Esophagus squamous epithelium (tissue), 5 donors: ENCODE results near the gene NPHP4. TPM values are rescaled to one million over a fixed set of nuclear protein-coding genes. Genes with fewer than 3 reads are reported as not detected.

Source experiments
- DNase-seq: peaks from one replicate; lab custom pipeline; 2025; lab: John Stamatoyannopoulos, UW
- H3K27ac ChIP-seq, 4 donors: fragments of 200-600 bp; sonication (generic); one replicate each; pipeline ENCODE4 v1.5.1; 2016 to 2019; ENCODE audit warnings: mild to moderate bottlenecking in 1 of 4
- H3K27me3 ChIP-seq, 4 donors: fragments of 200-600 bp; sonication (generic); 1 replicate in 3 of 4; 2 replicates in 1 of 4; pipeline versions ENCODE4 v1.5.1 to v1.6.0; 2017 to 2021; ENCODE audit warnings: antibody characterized with exemption in 1 of 4
- H3K36me3 ChIP-seq, 3 donors: fragments of 200-600 bp; sonication (generic); one replicate each; pipeline ENCODE4 v1.5.1; 2016 to 2019
- H3K4me1 ChIP-seq, 3 donors: fragments of 200-600 bp; sonication (generic); one replicate each; pipeline ENCODE4 v1.5.1; 2017 to 2019
- H3K4me3 ChIP-seq, 4 donors: fragments of 200-600 bp; sonication (generic); 1 replicate in 3 of 4; 2 replicates in 1 of 4; pipeline ENCODE4 v1.5.1; 2016 to 2019; ENCODE audit warnings: mild to moderate bottlenecking in 2 of 4, moderate library complexity in 1 of 4
- H3K9me3 ChIP-seq, 3 donors: fragments of 200-600 bp; sonication (generic); one replicate each; pipeline ENCODE4 v1.5.1; 2016 to 2019
- POLR2A ChIP-seq, 4 donors: fragments of 450-650 bp; IDR thresholded peaks; one replicate each; pipeline ENCODE4 v1.6.1; 2017; ENCODE audit warnings: antibody characterized with exemption in 4 of 4, mild to moderate bottlenecking in 4 of 4, moderate library complexity in 3 of 4
- WGBS, 2 donors: methylation state at CpG; one replicate each; pipeline ENCODE4 v1.1.5; 2018; 5-methylcytosine and 5-hydroxymethylcytosine counted together
- intact Hi-C: fragments of 100-400 bp; cut with DNase I; formaldehyde crosslinking; loops from one replicate; pipeline ENCODE4 v1.15.0; 2022
- total RNA-seq, 4 donors: library from RNA; depleted of rRNA; stranded (reverse); fragments of >200 nt; gene quantifications; one replicate each; pipeline ENCODE4 v1.1.0, GENCODE V29; 2016
- TF ChIP-seq, protein P1 (sequence below), 6 experiments: fragments of 450-650 bp in 4 of 6; fragments of 200-600 bp in 2 of 6; sonication (generic) in 2 of 6; IDR thresholded peaks; one replicate each; pipeline ENCODE4 v1.5.1; 2016 to 2019; ENCODE audit warnings: antibody characterized with exemption in 6 of 6, mild to moderate bottlenecking in 4 of 6, moderate library complexity in 4 of 6
- donor health status: DM: yes; HTN: yes; CAD: no.

Gene NPHP4
- total RNA-seq, 4 donors from 2014 or later, result 2.4 to 8.8 (median 5.3) TPM

DNA sequence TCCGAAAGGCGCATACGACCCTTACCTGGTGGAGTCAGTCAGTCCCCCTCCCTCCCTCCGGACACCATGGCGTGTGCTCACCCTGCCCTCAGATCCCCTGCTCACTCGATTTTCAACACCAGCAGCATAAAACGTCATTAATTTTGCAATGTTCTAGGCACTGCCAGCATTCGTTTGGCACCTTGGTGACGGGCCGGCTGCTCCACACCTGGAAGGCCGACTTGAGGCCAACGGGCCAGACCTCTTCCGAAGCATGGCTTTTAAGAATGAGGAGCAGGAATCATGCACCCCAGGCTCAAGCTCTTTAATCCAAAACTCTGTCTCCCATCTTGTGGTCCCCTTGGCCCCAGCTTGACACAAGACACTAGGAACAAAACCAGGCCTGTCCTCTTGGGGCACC is 33.1 kb downstream of the NPHP4 start:
- intact Hi-C loops, result no loop called here
- no peak for DNase-seq
- Histone ChIP-seq H3K27ac (no peak overlapping the region), H3K36me3 (peaks cover 0 to 87% (median 6%) of the 10 kb centered on the region in 3 donors), H3K27me3 (no peaks in the 10 kb centered on the region), H3K4me1 (no peaks in the 10 kb centered on the region), H3K4me3 (no peak overlapping the region), H3K9me3 (no peaks in the 10 kb centered on the region)
- no peak for TF ChIP-seq POLR2A (IDR thresholded peaks at IDR 0.05)
- TF ChIP-seq, protein P1, sequence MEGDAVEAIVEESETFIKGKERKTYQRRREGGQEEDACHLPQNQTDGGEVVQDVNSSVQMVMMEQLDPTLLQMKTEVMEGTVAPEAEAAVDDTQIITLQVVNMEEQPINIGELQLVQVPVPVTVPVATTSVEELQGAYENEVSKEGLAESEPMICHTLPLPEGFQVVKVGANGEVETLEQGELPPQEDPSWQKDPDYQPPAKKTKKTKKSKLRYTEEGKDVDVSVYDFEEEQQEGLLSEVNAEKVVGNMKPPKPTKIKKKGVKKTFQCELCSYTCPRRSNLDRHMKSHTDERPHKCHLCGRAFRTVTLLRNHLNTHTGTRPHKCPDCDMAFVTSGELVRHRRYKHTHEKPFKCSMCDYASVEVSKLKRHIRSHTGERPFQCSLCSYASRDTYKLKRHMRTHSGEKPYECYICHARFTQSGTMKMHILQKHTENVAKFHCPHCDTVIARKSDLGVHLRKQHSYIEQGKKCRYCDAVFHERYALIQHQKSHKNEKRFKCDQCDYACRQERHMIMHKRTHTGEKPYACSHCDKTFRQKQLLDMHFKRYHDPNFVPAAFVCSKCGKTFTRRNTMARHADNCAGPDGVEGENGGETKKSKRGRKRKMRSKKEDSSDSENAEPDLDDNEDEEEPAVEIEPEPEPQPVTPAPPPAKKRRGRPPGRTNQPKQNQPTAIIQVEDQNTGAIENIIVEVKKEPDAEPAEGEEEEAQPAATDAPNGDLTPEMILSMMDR (IDR thresholded peaks at IDR 0.05), result no peak
- 93 to 96% methylated on average over 8 to 13 of the region's 13 CpGs for WGBS, 2 donors

- H3K4me3 ChIP-seq, result no peak overlapping the region
- no peak for TF ChIP-seq POLR2A (IDR thresholded peaks at IDR 0.05)
- TF ChIP-seq, protein P1 (IDR thresholded peaks at IDR 0.05), result no peak
- H3K27me3 ChIP-seq, result no peaks in the 10 kb centered on the region
- H3K9me3 ChIP-seq, result no peaks in the 10 kb centered on the region
- intact Hi-C loops, result no loop called here
- peaks cover 0 to 94% (median 6%) of the 10 kb centered on the region in 3 donors for H3K36me3 ChIP-seq
- WGBS, 2 donors, result 89 to 92% methylated on average over 8 to 9 of the region's 10 CpGs
- no peak for DNase-seq
- no peaks in the 10 kb centered on the region for H3K4me1 ChIP-seq
- no peak overlapping the region for H3K27ac ChIP-seq
Measured at GRCh38 chr1:5956022-5956830, 36.0 kb downstream of the NPHP4 start.

GRCh38 chr1:5955479-5955977 is 36.7 kb downstream of the NPHP4 start:
- Histone ChIP-seq H3K4me3 (no peak overlapping the region), H3K27ac (no peak overlapping the region), H3K27me3 (no peaks in the 10 kb centered on the region), H3K4me1 (peaks cover 0 to 4% (median 0%) of the 10 kb centered on the region in 3 donors), H3K9me3 (no peaks in the 10 kb centered on the region), H3K36me3 (peaks cover 0 to 92% (median 2%) of the 10 kb centered on the region in 3 donors)
- TF ChIP-seq POLR2A (IDR thresholded peaks at IDR 0.05), result no peak
- TF ChIP-seq, protein P1 (IDR thresholded peaks at IDR 0.05), result no peak
- DNase-seq, result no peak
- intact Hi-C loops, result no loop called here
- WGBS, 2 donors, result 85 to 90% methylated on average over 10 of the region's 10 CpGs

GRCh38 chr1:5954964-5955363 is 37.3 kb downstream of the NPHP4 start:
- TF ChIP-seq, protein P1 (IDR thresholded peaks at IDR 0.05), result no peak
- no peak for TF ChIP-seq POLR2A (IDR thresholded peaks at IDR 0.05)
- H3K36me3 ChIP-seq, result peaks cover 0 to 87% (median 0%) of the 10 kb centered on the region in 3 donors
- no peak for DNase-seq
- WGBS, 2 donors, result 60 to 77% methylated on average over 5 of the region's 5 CpGs
- intact Hi-C loops, result no loop called here
- no peak overlapping the region for H3K27ac ChIP-seq
- H3K9me3 ChIP-seq, result no peaks in the 10 kb centered on the region
- H3K4me1 ChIP-seq, result peaks cover 0 to 9% (median 0%) of the 10 kb centered on the region in 3 donors
- no peak overlapping the region for H3K4me3 ChIP-seq
- H3K27me3 ChIP-seq, result no peaks in the 10 kb centered on the region

GRCh38 chr1:5953386-5953785 is 38.8 kb downstream of the NPHP4 start:
- Histone ChIP-seq H3K4me1 (peaks cover 0 to 9% (median 0%) of the 10 kb centered on the region in 3 donors), H3K4me3 (no peak overlapping the region), H3K27ac (no peak overlapping the region), H3K27me3 (no peaks in the 10 kb centered on the region), H3K36me3 (peaks cover 0 to 81% (median 0%) of the 10 kb centered on the region in 3 donors), H3K9me3 (no peaks in the 10 kb centered on the region)
- intact Hi-C loops, result no loop called here
- TF ChIP-seq, protein P1 (IDR thresholded peaks at IDR 0.05), result no peak
- TF ChIP-seq POLR2A (IDR thresholded peaks at IDR 0.05), result no peak
- 90 to 94% methylated on average over 2 to 10 of the region's 11 CpGs for WGBS, 2 donors
- DNase-seq, result no peak
